SK-N-SH (cell line): ENCODE measurements around the gene PGK1. TPM values are rescaled to one million over a fixed set of nuclear protein-coding genes. Genes with fewer than 3 reads are reported as not detected.
A peak's percentile ranks its signal among the peaks of the same experiment; 100 is the strongest.

Source experiments
- CTCF ChIA-PET: fragments of 300-600, 350-600 bp; formaldehyde crosslinking; extraction: SDS; loops from one replicate; lab custom pipeline; 2021; lab: Yijun Ruan, JAX
- POLR2A ChIA-PET: fragments of 350-600 bp; sonication (Branson Sonifier 250); formaldehyde crosslinking; extraction: SDS; loops from one replicate; lab custom pipeline; 2020; ENCODE audit warnings: antibody characterized with exemption, inconsistent platforms; lab: Yijun Ruan, JAX
- DNase-seq: peaks from one replicate; pipeline ENCODE4 v3.0.0; 2012
- H2AFZ ChIP-seq: fragments of 200-600 bp; sonication (generic); 2 replicates; pipeline ENCODE4 v1.8.1; 2016; ENCODE audit warnings: antibody characterized with exemption, mild to moderate bottlenecking, low read depth
- H3F3A ChIP-seq: fragments of 200-600 bp; sonication (generic); replicated peaks from 2 replicates; pipeline ENCODE3; 2016; ENCODE audit warnings: antibody characterized with exemption, mild to moderate bottlenecking; ENCODE audit not compliant: insufficient read depth
- H3K27ac ChIP-seq, 2 experiments: fragments of 200-500 bp in 1 of 2; fragments of 200-600 bp in 1 of 2; sonication (Bioruptor generic) in 1 of 2; sonication (generic), shearing (Covaris generic) in 1 of 2; 2 replicates each; pipeline versions ENCODE4 v1.5.1 to v1.6.1; 2014 to 2016; ENCODE audit warnings: low read depth in 2 of 2, inconsistent platforms in 1 of 2, low read length in 1 of 2, mild to moderate bottlenecking in 1 of 2, mixed read lengths in 1 of 2
- H3K27me3 ChIP-seq: fragments of 200-600 bp; sonication (generic), shearing (Covaris generic); 2 replicates; pipeline ENCODE4 v1.6.1; 2016; ENCODE audit warnings: mixed run types; ENCODE audit not compliant: insufficient read depth
- H3K36me3 ChIP-seq, 2 experiments: fragments of 200-500 bp in 1 of 2; fragments of 200-600 bp in 1 of 2; sonication (Bioruptor generic) in 1 of 2; sonication (generic) in 1 of 2; replicated peaks in 1 of 2; 2 replicates each; pipeline versions ENCODE3 to v1.5.1; 2014 to 2016; ENCODE audit warnings: low read length in 1 of 2, mild to moderate bottlenecking in 1 of 2; ENCODE audit not compliant: insufficient read depth in 2 of 2, control insufficient read depth in 1 of 2
- H3K4me1 ChIP-seq, 2 experiments: fragments of 200-500 bp in 1 of 2; fragments of 200-600 bp in 1 of 2; sonication (Bioruptor generic) in 1 of 2; sonication (generic), shearing (Covaris generic) in 1 of 2; 2 replicates each; pipeline versions ENCODE4 v1.5.1 to v1.6.1; 2014 to 2016; ENCODE audit warnings: low read depth in 1 of 2, low read length in 1 of 2, mixed run types in 1 of 2; ENCODE audit not compliant: insufficient read depth in 2 of 2, control insufficient read depth in 1 of 2
- H3K4me2 ChIP-seq: fragments of 200-600 bp; sonication (generic), shearing (Covaris generic); 2 replicates; pipeline ENCODE4 v1.6.1; 2017; ENCODE audit warnings: mixed run types
- H3K4me3 ChIP-seq, 2 experiments: fragments of 200-500 bp in 1 of 2; fragments of 200-600 bp in 1 of 2; sonication (Bioruptor generic) in 1 of 2; sonication (generic), shearing (Covaris generic) in 1 of 2; 2 replicates each; pipeline versions ENCODE4 v1.5.1 to v1.8.1; 2014 to 2016; ENCODE audit warnings: low read depth in 2 of 2, inconsistent platforms in 1 of 2, low read length in 1 of 2, mild to moderate bottlenecking in 1 of 2, mixed read lengths in 1 of 2, moderate library complexity in 1 of 2
- H3K79me2 ChIP-seq: fragments of 200-600 bp; sonication (generic); 2 replicates; pipeline ENCODE4 v1.8.1; 2017; ENCODE audit warnings: mild to moderate bottlenecking; ENCODE audit not compliant: insufficient read depth
- H3K9ac ChIP-seq: fragments of 200-600 bp; sonication (generic); 2 replicates; pipeline ENCODE4 v1.6.1; 2017; ENCODE audit warnings: mixed run types
- H3K9me2 ChIP-seq: fragments of 200-600 bp; sonication (generic); 2 replicates; pipeline ENCODE4 v1.6.1; 2017; ENCODE audit warnings: mixed run types
- H3K9me3 ChIP-seq: fragments of 200-600 bp; sonication (generic); 2 replicates; pipeline ENCODE4 v1.6.1; 2017; ENCODE audit warnings: mixed run types, mild to moderate bottlenecking, moderate library complexity
- H4K20me1 ChIP-seq: fragments of 200-600 bp; sonication (generic); 2 replicates; pipeline ENCODE4 v1.6.1; 2017; ENCODE audit warnings: mild to moderate bottlenecking, mixed run types; ENCODE audit not compliant: insufficient read depth
- ELF1 ChIP-seq: IDR thresholded peaks from 2 replicates; pipeline ENCODE4 v1.4.0; 2012
- EP300 ChIP-seq, 2 experiments: IDR thresholded peaks; 2 replicates each; pipeline versions ENCODE4 v1.4.0 to v1.6.1; 2012; ENCODE audit warnings: borderline replicate concordance in 1 of 2, low read depth in 1 of 2, low read length in 1 of 2
- FOSL2 ChIP-seq: IDR thresholded peaks from 2 replicates; pipeline ENCODE4 v1.4.0; 2012; ENCODE audit warnings: low read depth, mild to moderate bottlenecking, moderate library complexity, borderline replicate concordance
- FOXM1 ChIP-seq: IDR thresholded peaks from 2 replicates; pipeline ENCODE4 v1.4.0; 2012; ENCODE audit warnings: low read depth, mild to moderate bottlenecking
- GABPA ChIP-seq: IDR thresholded peaks from 2 replicates; pipeline ENCODE4 v1.4.0; 2012; ENCODE audit warnings: low read depth, mild to moderate bottlenecking
- IRF3 ChIP-seq: fragments of 150-350 bp; IDR thresholded peaks from 2 replicates; pipeline ENCODE4 v1.6.1; 2016; ENCODE audit warnings: mild to moderate bottlenecking, low read depth, low read length
- MAX ChIP-seq: IDR thresholded peaks from 2 replicates; pipeline ENCODE4 v1.4.0; 2012; ENCODE audit warnings: low read depth
- MEF2A ChIP-seq: IDR thresholded peaks from 2 replicates; pipeline ENCODE4 v1.4.0; 2012; ENCODE audit warnings: low read depth, borderline replicate concordance
- NFIC ChIP-seq: IDR thresholded peaks from 2 replicates; pipeline ENCODE4 v1.4.0; 2012; ENCODE audit warnings: borderline replicate concordance
- NRF1 ChIP-seq: IDR thresholded peaks from 2 replicates; pipeline ENCODE4 v1.6.1; 2012; ENCODE audit warnings: low read depth, mild to moderate bottlenecking, low read length
- PBX3 ChIP-seq: IDR thresholded peaks from 2 replicates; pipeline ENCODE4; 2012
- POLR2AphosphoS5 ChIP-seq: IDR thresholded peaks from 2 replicates; pipeline ENCODE4 v1.6.1; 2012; ENCODE audit warnings: low read depth, low read length
- RCOR1 ChIP-seq: fragments of 150-350 bp; IDR thresholded peaks from 2 replicates; pipeline ENCODE4 v1.6.1; 2017; ENCODE audit warnings: antibody characterized with exemption, low read length
- REST ChIP-seq: IDR thresholded peaks from 2 replicates; pipeline ENCODE4 v1.6.1; 2012; ENCODE audit warnings: mild to moderate bottlenecking, low read depth, low read length, moderate library complexity
- TAF1 ChIP-seq: IDR thresholded peaks from 2 replicates; pipeline ENCODE4 v1.6.1; 2012; ENCODE audit warnings: low read depth, mild to moderate bottlenecking, low read length, moderate library complexity, borderline replicate concordance
- USF2 ChIP-seq: fragments of 150-350 bp; IDR thresholded peaks from 2 replicates; pipeline ENCODE4 v1.6.1; 2017; ENCODE audit warnings: antibody characterized with exemption, low read length, low read depth, borderline replicate concordance
- YY1 ChIP-seq: IDR thresholded peaks from 2 replicates; pipeline ENCODE4 v1.4.0; 2012; ENCODE audit warnings: low read depth, mild to moderate bottlenecking
- WGBS: methylation state at CpG from one replicate; pipeline ENCODE4 v1.1.6; 2017; ENCODE audit warnings: low lambda C conversion rate; 5-methylcytosine and 5-hydroxymethylcytosine counted together
- polyA plus RNA-seq, 3 experiments: library from polyadenylated mRNA; depleted of rRNA; stranded (reverse); fragments of >200 nt; gene quantifications; 2 replicates each; pipeline ENCODE4 v1.2.3, GENCODE V29; 2012

PGK1 gene
- polyA plus RNA-seq, 1 of the 3 experiments (the other 2 are of a cell fraction) = 260 TPM

- TF ChIP-seq TAF1 = no peak
- TF ChIP-seq FOXM1 = no peak
- no peak for TF ChIP-seq NFIC
- no peak for TF ChIP-seq ELF1
- no peak for TF ChIP-seq USF2
- no peak for TF ChIP-seq NRF1
- TF ChIP-seq GABPA = no peak
- TF ChIP-seq REST = no peak
- no peak for TF ChIP-seq RCOR1
- TF ChIP-seq MEF2A = no peak
- TF ChIP-seq EP300 (IDR thresholded peaks at IDR 0.05; ENCODE audit: borderline replicate concordance in 1 of 2, low read depth in 1 of 2, low read length in 1 of 2) = no peak
- TF ChIP-seq POLR2AphosphoS5 = no peak
Observed at GRCh38 chrX:78102091-78102490, 2.0 kb upstream of the PGK1 start (continued).

- Histone ChIP-seq H3K79me2 (peaks cover 41% of the 10 kb centered on the region), H3K4me3 (peak overlapping the region; percentile 40 to 45; a peak in 2 of 4 replicates), H3K9me2 (no peaks in the 10 kb centered on the region), H3K27me3 (no peaks in the 10 kb centered on the region), H3K9me3 (no peaks in the 10 kb centered on the region), H3K9ac (peak overlapping the region; percentile 58), H2AFZ (peak overlapping the region; percentile 78; the same call in 1 of the 2 replicates), H3K27ac (peak overlapping the region; percentile 83 to 91), H3F3A (no peaks in the 10 kb centered on the region), H3K36me3 (peaks cover 5 to 7% of the 10 kb centered on the region in 2 experiments), H3K4me2 (peak overlapping the region; percentile 54), H4K20me1 (peaks cover 32% of the 10 kb centered on the region), H3K4me1 (peaks cover 0 to 9% of the 10 kb centered on the region in 2 experiments; a peak in 1 of 4 replicates)
- ChIA-PET CTCF (interaction anchor here (1.3 kb wide), 1 partner anchor 17 kb away, joined by 4 read pairs; no protein-coding TSS in a partner anchor), POLR2A (no interaction called here)
- no peak for DNase-seq
- TF ChIP-seq PBX3 (no peak), ELF1 (no peak), NFIC (no peak), YY1 (no peak), GABPA (no peak), FOSL2 (no peak), REST (no peak), IRF3 (no peak), MAX (no peak), MEF2A (no peak)
- WGBS = 62% methylated on average over 23 of the region's 23 CpGs
Observed at GRCh38 chrX:78103001-78103622, 936 bp upstream of the PGK1 start.
